ENCODE results near the gene MYCBP2.

DNA sequence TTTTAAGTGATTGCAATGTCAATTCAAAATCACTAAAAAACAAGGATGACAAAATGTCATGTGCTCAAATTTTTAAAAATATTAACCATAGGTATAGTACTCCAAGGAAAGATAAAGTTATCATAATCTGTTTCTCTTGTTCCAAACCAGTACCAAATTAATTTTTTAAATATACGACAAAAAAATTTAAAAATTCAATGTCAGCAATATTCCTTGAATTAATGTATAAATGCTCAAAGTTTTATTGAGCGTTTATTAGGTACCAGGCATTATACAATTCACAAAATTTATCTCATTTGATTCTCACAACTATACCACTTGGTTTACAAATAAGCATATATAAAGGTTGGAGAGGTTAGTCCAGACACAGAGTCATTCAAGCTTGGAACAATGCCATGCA, 64.7 kb downstream of the MYCBP2 start:
- TF ChIP-seq, protein P1, sequence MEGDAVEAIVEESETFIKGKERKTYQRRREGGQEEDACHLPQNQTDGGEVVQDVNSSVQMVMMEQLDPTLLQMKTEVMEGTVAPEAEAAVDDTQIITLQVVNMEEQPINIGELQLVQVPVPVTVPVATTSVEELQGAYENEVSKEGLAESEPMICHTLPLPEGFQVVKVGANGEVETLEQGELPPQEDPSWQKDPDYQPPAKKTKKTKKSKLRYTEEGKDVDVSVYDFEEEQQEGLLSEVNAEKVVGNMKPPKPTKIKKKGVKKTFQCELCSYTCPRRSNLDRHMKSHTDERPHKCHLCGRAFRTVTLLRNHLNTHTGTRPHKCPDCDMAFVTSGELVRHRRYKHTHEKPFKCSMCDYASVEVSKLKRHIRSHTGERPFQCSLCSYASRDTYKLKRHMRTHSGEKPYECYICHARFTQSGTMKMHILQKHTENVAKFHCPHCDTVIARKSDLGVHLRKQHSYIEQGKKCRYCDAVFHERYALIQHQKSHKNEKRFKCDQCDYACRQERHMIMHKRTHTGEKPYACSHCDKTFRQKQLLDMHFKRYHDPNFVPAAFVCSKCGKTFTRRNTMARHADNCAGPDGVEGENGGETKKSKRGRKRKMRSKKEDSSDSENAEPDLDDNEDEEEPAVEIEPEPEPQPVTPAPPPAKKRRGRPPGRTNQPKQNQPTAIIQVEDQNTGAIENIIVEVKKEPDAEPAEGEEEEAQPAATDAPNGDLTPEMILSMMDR (IDR thresholded peaks at IDR 0.05) = no peak
- no peak for TF ChIP-seq POLR2A (IDR thresholded peaks at IDR 0.05)
